LNCaP clone FGC (cell line): ENCODE results near the gene LGALS9.

Source experiments
- DNase-seq: peaks from one replicate; pipeline ENCODE4 v3.0.0-alpha.2; 2011; ENCODE audit warnings: low read depth
- H3K4me3 ChIP-seq: 2 replicates; pipeline ENCODE4 v1.5.1; 2011; ENCODE audit warnings: mild to moderate bottlenecking, low read depth, low read length, control low read depth
- TF ChIP-seq, protein P1 (sequence below): IDR thresholded peaks from 2 replicates; pipeline ENCODE4 v1.5.1; 2012; ENCODE audit warnings: mild to moderate bottlenecking; ENCODE audit not compliant: control insufficient read depth, insufficient read depth; ENCODE audit errors: extremely low read depth

The LGALS9 gene

GRCh38 chr17:27618417-27618816, 12.6 kb upstream of the LGALS9 start:
- TF ChIP-seq, protein P1, sequence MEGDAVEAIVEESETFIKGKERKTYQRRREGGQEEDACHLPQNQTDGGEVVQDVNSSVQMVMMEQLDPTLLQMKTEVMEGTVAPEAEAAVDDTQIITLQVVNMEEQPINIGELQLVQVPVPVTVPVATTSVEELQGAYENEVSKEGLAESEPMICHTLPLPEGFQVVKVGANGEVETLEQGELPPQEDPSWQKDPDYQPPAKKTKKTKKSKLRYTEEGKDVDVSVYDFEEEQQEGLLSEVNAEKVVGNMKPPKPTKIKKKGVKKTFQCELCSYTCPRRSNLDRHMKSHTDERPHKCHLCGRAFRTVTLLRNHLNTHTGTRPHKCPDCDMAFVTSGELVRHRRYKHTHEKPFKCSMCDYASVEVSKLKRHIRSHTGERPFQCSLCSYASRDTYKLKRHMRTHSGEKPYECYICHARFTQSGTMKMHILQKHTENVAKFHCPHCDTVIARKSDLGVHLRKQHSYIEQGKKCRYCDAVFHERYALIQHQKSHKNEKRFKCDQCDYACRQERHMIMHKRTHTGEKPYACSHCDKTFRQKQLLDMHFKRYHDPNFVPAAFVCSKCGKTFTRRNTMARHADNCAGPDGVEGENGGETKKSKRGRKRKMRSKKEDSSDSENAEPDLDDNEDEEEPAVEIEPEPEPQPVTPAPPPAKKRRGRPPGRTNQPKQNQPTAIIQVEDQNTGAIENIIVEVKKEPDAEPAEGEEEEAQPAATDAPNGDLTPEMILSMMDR: no peak
- no peak for DNase-seq
- H3K4me3 ChIP-seq: no peak overlapping the region

GRCh38 chr17:27620721-27621120, 10.3 kb upstream of the LGALS9 start:
- no peak overlapping the region for H3K4me3 ChIP-seq
- no peak for DNase-seq
- TF ChIP-seq, protein P1: no peak

DNA sequence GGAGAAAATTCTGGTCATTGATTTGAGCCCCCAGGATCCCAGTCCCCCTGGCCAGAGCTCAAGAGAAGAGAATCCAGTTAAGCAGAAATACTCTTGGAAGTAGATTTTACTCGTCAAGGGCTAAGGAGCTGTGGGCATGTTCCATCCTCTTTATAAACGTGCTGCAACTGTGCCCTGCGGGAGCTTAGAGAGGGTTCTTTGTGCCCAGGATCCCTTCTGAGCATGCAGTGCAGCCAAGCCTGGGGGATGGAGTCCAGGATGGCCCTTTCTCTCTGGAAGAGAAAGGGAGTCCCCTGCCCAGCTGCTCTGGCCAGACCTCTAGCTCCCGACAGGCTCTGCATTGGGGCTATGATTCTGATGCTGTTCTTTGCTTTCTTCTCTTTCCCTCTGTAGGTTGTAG, 9.5 kb upstream of the LGALS9 start:
- TF ChIP-seq, protein P1: no peak
- H3K4me3 ChIP-seq: no peak overlapping the region
- DNase-seq: no peak

- H3K4me3 ChIP-seq: no peak overlapping the region
- TF ChIP-seq, protein P1: no peak
- DNase-seq: no peak
Measured at GRCh38 chr17:27621942-27622559, 8.9 kb upstream of the LGALS9 start.

- DNase-seq: no peak
- TF ChIP-seq, protein P1: no peak
- no peak overlapping the region for H3K4me3 ChIP-seq
Measured at GRCh38 chr17:27622986-27623385, 8.0 kb upstream of the LGALS9 start.

DNA sequence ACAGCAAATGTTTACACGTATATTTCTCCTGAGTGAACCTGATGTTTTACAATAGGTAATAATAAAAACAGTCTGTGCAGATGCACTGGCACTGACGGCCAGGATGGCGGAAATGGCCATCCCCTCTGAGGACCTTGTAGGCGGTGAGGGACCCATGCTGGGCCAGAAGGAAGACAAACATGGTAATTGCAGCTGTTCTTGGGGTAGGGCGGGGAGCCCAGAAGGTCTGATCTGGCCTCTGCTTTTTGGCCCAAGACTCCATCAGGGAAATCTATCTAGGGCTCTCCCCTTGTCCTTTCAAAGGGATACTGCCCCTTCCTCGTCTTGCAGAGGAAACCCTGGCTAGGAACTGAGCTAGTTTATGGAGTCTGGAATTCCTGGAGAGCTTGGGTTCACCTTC, 7.4 kb upstream of the LGALS9 start:
- no peak overlapping the region for H3K4me3 ChIP-seq
- no peak for DNase-seq
- TF ChIP-seq, protein P1: no peak

GRCh38 chr17:27624539-27624938, 6.4 kb upstream of the LGALS9 start:
- DNase-seq: no peak
- TF ChIP-seq, protein P1: no peak
- no peak overlapping the region for H3K4me3 ChIP-seq
